IMR-90 (cell line): ENCODE measurements around the gene GRAMD1B. TPM values are rescaled to one million over a fixed set of nuclear protein-coding genes. Genes with fewer than 3 reads are reported as not detected.

Source experiments
- ATAC-seq: fragments of 200-7000 bp; cut with Tn5 transposase; 2 replicates; pipeline ENCODE4 v1.9.1; 2020; ENCODE audit warnings: low read depth, mild to moderate bottlenecking, moderate library complexity
- BruUV-seq: library from RNA; stranded (reverse); fragments of 400-500 nt; replicated peaks from 2 replicates; lab custom pipeline; 2021; lab: Mats Ljungman, UMichigan
- CTCF ChIA-PET: fragments of 300-600 bp; formaldehyde crosslinking; extraction: SDS; loops from one replicate; lab custom pipeline; 2021; ENCODE audit warnings: antibody characterized with exemption; lab: Yijun Ruan, JAX
- POLR2A ChIA-PET: fragments of 300-600 bp; sonication (Branson Sonifier 250); formaldehyde crosslinking; loops from one replicate; lab custom pipeline; 2022; ENCODE audit warnings: antibody characterized with exemption; ENCODE audit not compliant: unreplicated experiment; lab: Charles Lee
- DNase-seq: peaks from one replicate; pipeline ENCODE4 v3.0.0; 2013
- H2AFZ ChIP-seq: replicated peaks from 2 replicates; pipeline ENCODE3; 2013; ENCODE audit warnings: low read length, mild to moderate bottlenecking; ENCODE audit not compliant: poor library complexity
- H2AK5ac ChIP-seq: 2 replicates; pipeline ENCODE4 v1.6.1; 2013; ENCODE audit warnings: low read depth, low read length, inconsistent platforms
- H2AK9ac ChIP-seq: replicated peaks from 2 replicates; pipeline ENCODE3; 2013; ENCODE audit warnings: mild to moderate bottlenecking, low read depth, low read length, moderate library complexity; ENCODE audit not compliant: poor library complexity
- H2BK120ac ChIP-seq: 2 replicates; pipeline ENCODE4 v1.6.1; 2013; ENCODE audit warnings: low read depth, low read length, inconsistent platforms
- H2BK15ac ChIP-seq: 3 replicates; pipeline ENCODE4 v1.6.1; 2013; ENCODE audit warnings: low read depth, low read length, inconsistent platforms
- H2BK20ac ChIP-seq: 2 replicates; pipeline ENCODE4 v1.6.1; 2013; ENCODE audit warnings: low read depth, mild to moderate bottlenecking, inconsistent platforms, low read length, moderate library complexity
- H2BK5ac ChIP-seq: 2 replicates; pipeline ENCODE4 v1.6.1; 2013; ENCODE audit warnings: mild to moderate bottlenecking, low read depth, low read length, inconsistent platforms; ENCODE audit not compliant: poor library complexity, severe bottlenecking
- H3K14ac ChIP-seq: replicated peaks from 2 replicates; pipeline ENCODE4 v1.6.1; 2013; ENCODE audit warnings: low read depth, low read length, inconsistent platforms
- H3K18ac ChIP-seq: 2 replicates; pipeline ENCODE4 v1.6.1; 2013; ENCODE audit warnings: low read depth, low read length, control low read depth
- H3K23ac ChIP-seq: 2 replicates; pipeline ENCODE4 v1.6.1; 2013; ENCODE audit warnings: low read depth, low read length, inconsistent platforms
- H3K27ac ChIP-seq: 2 replicates; pipeline ENCODE4 v1.5.1; 2013; ENCODE audit warnings: mild to moderate bottlenecking, control low read depth, low read length; ENCODE audit not compliant: insufficient read depth
- H3K27me3 ChIP-seq: 2 replicates; pipeline ENCODE4 v1.6.1; 2013; ENCODE audit warnings: low read length; ENCODE audit not compliant: control insufficient read depth, insufficient read depth
- H3K36me3 ChIP-seq: 2 replicates; pipeline ENCODE4 v1.6.1; 2013; ENCODE audit warnings: low read length, mixed read lengths; ENCODE audit not compliant: control insufficient read depth, insufficient read depth
- H3K4ac ChIP-seq: 2 replicates; pipeline ENCODE4 v1.6.1; 2013; ENCODE audit warnings: low read depth, low read length, inconsistent platforms
- H3K4me1 ChIP-seq: 2 replicates; pipeline ENCODE4 v1.6.1; 2013; ENCODE audit warnings: low read length, mixed read lengths; ENCODE audit not compliant: control insufficient read depth, insufficient read depth
- H3K4me2 ChIP-seq: 2 replicates; pipeline ENCODE4 v1.6.1; 2013; ENCODE audit warnings: low read depth, mild to moderate bottlenecking, control low read depth, low read length, moderate library complexity
- H3K4me3 ChIP-seq: 2 replicates; pipeline ENCODE4 v1.5.1; 2013; ENCODE audit warnings: low read depth, mild to moderate bottlenecking, control low read depth, low read length, moderate library complexity; ENCODE audit not compliant: insufficient read depth
- H3K56ac ChIP-seq: 2 replicates; pipeline ENCODE4 v1.6.1; 2013; ENCODE audit warnings: low read length, inconsistent platforms; ENCODE audit not compliant: insufficient read depth; ENCODE audit errors: extremely low read depth
- H3K79me1 ChIP-seq, 2 experiments: 2 replicates each; pipeline ENCODE4 v1.6.1; 2013; ENCODE audit warnings: low read length in 2 of 2, inconsistent platforms in 1 of 2, low read depth in 1 of 2
- H3K9ac ChIP-seq: 2 replicates; pipeline ENCODE4 v1.6.1; 2013; ENCODE audit warnings: low read depth, low read length, control low read depth
- H3K9me1 ChIP-seq: 2 replicates; pipeline ENCODE4 v1.6.1; 2013; ENCODE audit warnings: low read length, inconsistent platforms; ENCODE audit not compliant: insufficient read depth
- H3K9me3 ChIP-seq: 2 replicates; pipeline ENCODE4 v1.6.1; 2013; ENCODE audit warnings: low read length; ENCODE audit not compliant: control insufficient read depth, insufficient read depth
- H4K20me1 ChIP-seq: 2 replicates; pipeline ENCODE4 v1.6.1; 2013; ENCODE audit warnings: low read length, inconsistent platforms; ENCODE audit not compliant: insufficient read depth
- H4K5ac ChIP-seq: 2 replicates; pipeline ENCODE4 v1.6.1; 2013; ENCODE audit warnings: mild to moderate bottlenecking, low read depth, low read length, control low read depth
- H4K8ac ChIP-seq, 2 experiments: 2 replicates each; pipeline ENCODE4 v1.6.1; 2013; ENCODE audit warnings: low read depth in 2 of 2, low read length in 2 of 2, control low read depth in 1 of 2, inconsistent platforms in 1 of 2
- H4K91ac ChIP-seq: 2 replicates; pipeline ENCODE4 v1.6.1; 2013; ENCODE audit warnings: low read depth, low read length, inconsistent platforms; ENCODE audit not compliant: insufficient read depth
- CEBPB ChIP-seq: IDR thresholded peaks from 2 replicates; pipeline ENCODE4 v1.6.1; 2012; ENCODE audit warnings: low read depth, low read length, improper control_type of control experiment
- CHD1 ChIP-seq: IDR thresholded peaks from 2 replicates; pipeline ENCODE4 v1.6.1; 2012; ENCODE audit warnings: low read depth, low read length, improper control_type of control experiment
- FOS ChIP-seq: fragments of 150-350 bp; IDR thresholded peaks from 2 replicates; pipeline ENCODE4 v1.6.1; 2016; ENCODE audit warnings: low read depth, low read length
- MAFK ChIP-seq: IDR thresholded peaks from 2 replicates; pipeline ENCODE4 v1.6.1; 2012; ENCODE audit warnings: low read depth, low read length, improper control_type of control experiment
- MXI1 ChIP-seq: IDR thresholded peaks from 2 replicates; pipeline ENCODE4 v1.6.1; 2012; ENCODE audit warnings: low read depth, mild to moderate bottlenecking, low read length, moderate library complexity, borderline replicate concordance
- NFE2L2 ChIP-seq: fragments of 150-350 bp; IDR thresholded peaks from 2 replicates; pipeline ENCODE4 v1.6.1; 2016; ENCODE audit warnings: low read depth, mild to moderate bottlenecking, low read length
- RFX5 ChIP-seq: IDR thresholded peaks from 2 replicates; pipeline ENCODE4 v1.8.0; 2012; ENCODE audit warnings: low read depth, mild to moderate bottlenecking, low read length, moderate library complexity
- SMC3 ChIP-seq: fragments of 150-350 bp; IDR thresholded peaks from 2 replicates; pipeline ENCODE4 v1.6.1; 2016; ENCODE audit warnings: low read depth, mild to moderate bottlenecking, antibody characterized with exemption, low read length, moderate library complexity
- WGBS, 2 experiments: methylation state at CpG; one replicate each; pipeline versions ENCODE4 v1.1.5 to v1.1.7; 2013; ENCODE audit warnings: missing lambda C conversion rate in 2 of 2; ENCODE audit not compliant: insufficient read length in 1 of 2; ENCODE audit errors: extremely low coverage in 2 of 2; 5-methylcytosine and 5-hydroxymethylcytosine counted together
- dilution Hi-C: fragments of 300-500 bp; cut with HindIII; formaldehyde crosslinking; loops from one replicate; pipeline ENCODE4 v1.14.3; 2018; ENCODE audit warnings: low sequenced_read_pairs; ENCODE audit not compliant: unreplicated experiment
- in situ Hi-C: fragments of 300-500 bp; cut with MboI; formaldehyde crosslinking; loops from 3 replicates; pipeline ENCODE4 v1.14.3; 2019; ENCODE audit warnings: low sequenced_read_pairs, inconsistent platforms, mixed read lengths
- intact Hi-C: fragments of 100-400 bp; cut with micrococcal nuclease; formaldehyde crosslinking; loops from 2 replicates; pipeline ENCODE4 v1.10.0; 2022
- polyA plus RNA-seq, 3 experiments: library from polyadenylated mRNA; depleted of rRNA; stranded (reverse); fragments of >200 nt; gene quantifications; 2 replicates each; pipeline ENCODE4 v1.2.3, GENCODE V29; 2012; ENCODE audit warnings: low replicate concordance in 1 of 3
- total RNA-seq: library from RNA; depleted of rRNA; stranded (reverse); fragments of >200 nt; gene quantifications from 2 replicates; pipeline ENCODE4 v1.2.3, GENCODE V29; 2012
- TF ChIP-seq, protein P1 (sequence below): conservative IDR thresholded peaks from 2 replicates; pipeline ENCODE4 v1.5.1; 2012; ENCODE audit warnings: mild to moderate bottlenecking, low read depth, low read length, improper control_type of control experiment
- TF ChIP-seq, protein P2 (sequence below): fragments of 150-350 bp; IDR thresholded peaks from 2 replicates; pipeline ENCODE4 v1.6.1; 2017; ENCODE audit warnings: mild to moderate bottlenecking, antibody characterized with exemption, low read length, low read depth

The GRAMD1B gene
- total and polyA plus RNA-seq, 2 of the 4 experiments (the other 2 are of a cell fraction) = 7.1 to 7.2 TPM

DNA sequence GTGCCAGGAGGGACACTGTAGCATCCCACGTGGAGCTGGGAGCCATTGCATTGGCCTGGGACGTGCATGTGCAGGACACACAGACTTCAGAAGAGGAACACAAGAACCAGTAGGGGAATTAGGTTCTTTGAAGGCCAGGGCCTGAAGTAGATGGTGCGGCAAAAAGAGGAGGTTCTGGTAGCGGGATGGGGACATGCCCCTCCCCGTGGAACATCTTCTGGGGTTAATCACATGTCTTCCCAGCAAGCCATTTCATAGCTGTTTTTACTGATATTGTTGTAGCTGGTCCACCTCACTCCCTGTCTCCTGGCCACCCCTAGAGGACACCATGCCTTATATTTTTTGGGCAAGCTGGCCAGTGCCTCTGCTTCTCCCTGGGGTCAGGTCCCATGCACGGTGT is 150.1 kb downstream of the GRAMD1B start:
- in situ Hi-C loops = loop anchor here (5.0 kb wide), 1 partner anchor 127 kb away; no protein-coding TSS in a partner anchor
- Histone ChIP-seq H3K9me1 (peaks cover 4% of the 10 kb centered on the region), H2BK15ac (no peak overlapping the region), H3K27me3 (no peaks in the 10 kb centered on the region), H2AK9ac (no peak overlapping the region), H4K5ac (no peak overlapping the region), H3K9ac (no peak overlapping the region), H2BK5ac (no peak overlapping the region), H3K4me3 (no peak overlapping the region), H3K56ac (no peak overlapping the region), H3K23ac (no peak overlapping the region), H3K27ac (no peak overlapping the region), H2AK5ac (no peak overlapping the region), H3K4me2 (no peak overlapping the region), H4K8ac (no peak overlapping the region), H2BK120ac (no peak overlapping the region), H2AFZ (no peak overlapping the region), H3K79me1 (0 out of 4 replicates have a peak, but pooled peaks cover 0 to 3% of the 10 kb centered on the region in 2 experiments), H2BK20ac (no peak overlapping the region), H3K14ac (no peak overlapping the region), H3K4ac (no peak overlapping the region), H4K20me1 (peaks cover 4% of the 10 kb centered on the region; the same call in 1 of the 2 replicates), H3K36me3 (no peaks in the 10 kb centered on the region), H3K4me1 (no peaks in the 10 kb centered on the region), H3K18ac (no peak overlapping the region), H4K91ac (no peak overlapping the region), H3K9me3 (no peaks in the 10 kb centered on the region)
- dilution Hi-C loops = no loop called here
- intact Hi-C loops = loop anchor here (1.0 kb wide), 1 partner anchor 127 kb away; no protein-coding TSS in a partner anchor
- BruUV-seq = no TSS peak
- ChIA-PET CTCF (interaction anchor here (0.5 to 2.6 kb wide), 11 partner anchors 9 to 303 kb away, joined by 3 to 29 read pairs (median 4); no protein-coding TSS in a partner anchor), POLR2A (no interaction called here)
- WGBS, 2 experiments = 68% methylated on average over 3 of the region's 6 CpGs; no CpG with 5 or more reads in 1 of the 2 experiments
- DNase-seq (no peak), ATAC-seq (no peak)
- TF ChIP-seq MXI1 (no peak), NFE2L2 (no peak), RFX5 (no peak), CEBPB (no peak), SMC3 (no peak), MAFK (no peak), FOS (no peak), CHD1 (no peak)
- TF ChIP-seq, protein P1, sequence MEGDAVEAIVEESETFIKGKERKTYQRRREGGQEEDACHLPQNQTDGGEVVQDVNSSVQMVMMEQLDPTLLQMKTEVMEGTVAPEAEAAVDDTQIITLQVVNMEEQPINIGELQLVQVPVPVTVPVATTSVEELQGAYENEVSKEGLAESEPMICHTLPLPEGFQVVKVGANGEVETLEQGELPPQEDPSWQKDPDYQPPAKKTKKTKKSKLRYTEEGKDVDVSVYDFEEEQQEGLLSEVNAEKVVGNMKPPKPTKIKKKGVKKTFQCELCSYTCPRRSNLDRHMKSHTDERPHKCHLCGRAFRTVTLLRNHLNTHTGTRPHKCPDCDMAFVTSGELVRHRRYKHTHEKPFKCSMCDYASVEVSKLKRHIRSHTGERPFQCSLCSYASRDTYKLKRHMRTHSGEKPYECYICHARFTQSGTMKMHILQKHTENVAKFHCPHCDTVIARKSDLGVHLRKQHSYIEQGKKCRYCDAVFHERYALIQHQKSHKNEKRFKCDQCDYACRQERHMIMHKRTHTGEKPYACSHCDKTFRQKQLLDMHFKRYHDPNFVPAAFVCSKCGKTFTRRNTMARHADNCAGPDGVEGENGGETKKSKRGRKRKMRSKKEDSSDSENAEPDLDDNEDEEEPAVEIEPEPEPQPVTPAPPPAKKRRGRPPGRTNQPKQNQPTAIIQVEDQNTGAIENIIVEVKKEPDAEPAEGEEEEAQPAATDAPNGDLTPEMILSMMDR = no peak
- TF ChIP-seq, protein P2, sequence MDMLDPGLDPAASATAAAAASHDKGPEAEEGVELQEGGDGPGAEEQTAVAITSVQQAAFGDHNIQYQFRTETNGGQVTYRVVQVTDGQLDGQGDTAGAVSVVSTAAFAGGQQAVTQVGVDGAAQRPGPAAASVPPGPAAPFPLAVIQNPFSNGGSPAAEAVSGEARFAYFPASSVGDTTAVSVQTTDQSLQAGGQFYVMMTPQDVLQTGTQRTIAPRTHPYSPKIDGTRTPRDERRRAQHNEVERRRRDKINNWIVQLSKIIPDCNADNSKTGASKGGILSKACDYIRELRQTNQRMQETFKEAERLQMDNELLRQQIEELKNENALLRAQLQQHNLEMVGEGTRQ = no peak
